GM10266 (cell line): ENCODE measurements around the gene CRYBG1.

ENCODE experiments used
- DNase-seq: peaks from one replicate; pipeline ENCODE4 v3.0.0; 2012; ENCODE audit errors: extremely low spot score
- CTCF ChIP-seq: IDR thresholded peaks from 2 replicates; pipeline ENCODE4 v1.5.1; 2012; ENCODE audit warnings: mild to moderate bottlenecking, low read depth; ENCODE audit not compliant: control insufficient read depth, insufficient read depth; ENCODE audit errors: missing control alignments

The CRYBG1 gene

GRCh38 chr6:106359959-106360409 is 533 bp upstream of the CRYBG1 start:
- TF ChIP-seq CTCF: no peak
- no peak for DNase-seq

- TF ChIP-seq CTCF: no peak
- DNase-seq: peak; percentile 52
These were observed 493 bp downstream of the CRYBG1 start for GRCh38 chr6:106360989-106361430.

- no peak for DNase-seq
- no peak for TF ChIP-seq CTCF
These were observed 3.1 kb downstream of the CRYBG1 start for GRCh38 chr6:106363401-106364138.

- no peak for DNase-seq
- no peak for TF ChIP-seq CTCF
These were observed 9.2 kb downstream of the CRYBG1 start for GRCh38 chr6:106369739-106370138.

GRCh38 chr6:106370639-106371038 is 10.1 kb downstream of the CRYBG1 start:
- no peak for DNase-seq
- no peak for TF ChIP-seq CTCF

- DNase-seq: no peak
- TF ChIP-seq CTCF: no peak
These were observed 12.5 kb downstream of the CRYBG1 start for GRCh38 chr6:106372838-106373501.

- DNase-seq: no peak
These were observed 13.2 kb downstream of the CRYBG1 start for GRCh38 chr6:106373502-106374239.

More at GRCh38 chr6:106373502-106374239, 13.2 kb downstream of the CRYBG1 start:
- no peak for TF ChIP-seq CTCF
